T-helper 17 cell (primary cell): ENCODE data around the gene NPDC1. TPM values are rescaled to one million over a fixed set of nuclear protein-coding genes. Genes with fewer than 3 reads are reported as not detected.

Experiments used
- ATAC-seq: fragments of 150-1000 bp; cut with Tn5 transposase; 2 replicates; pipeline ENCODE4 v1.10.0; 2021; ENCODE audit warnings: mild to moderate bottlenecking, moderate library complexity
- DNase-seq, 3 donors: peaks; one replicate each; pipeline versions ENCODE4 v3.0.0 to v3.0.0-alpha.2; 2020 to 2021
- H3K9me3 ChIP-seq: one replicate; pipeline ENCODE4 v1.7.0; 2013; ENCODE audit warnings: low read length, mild to moderate bottlenecking; ENCODE audit not compliant: control insufficient read depth, poor library complexity, severe bottlenecking
- H3K27ac Mint-ChIP-seq: one replicate; pipeline ENCODE4 v1.8.0; 2022; ENCODE audit warnings: mild to moderate bottlenecking, moderate library complexity, mixed read lengths
- H3K27me3 Mint-ChIP-seq: one replicate; pipeline ENCODE4 v1.8.0; 2022; ENCODE audit warnings: mixed read lengths
- H3K36me3 Mint-ChIP-seq: one replicate; pipeline ENCODE4 v1.8.0; 2022; ENCODE audit warnings: low read depth, mixed read lengths
- H3K4me1 Mint-ChIP-seq: one replicate; pipeline ENCODE4 v1.8.0; 2022; ENCODE audit warnings: mild to moderate bottlenecking, mixed read lengths
- H3K4me3 Mint-ChIP-seq: one replicate; pipeline ENCODE4 v1.8.0; 2022; ENCODE audit warnings: mild to moderate bottlenecking, moderate library complexity, mixed read lengths
- total RNA-seq, 4 donors: library from RNA in 2 of 4; stranded (reverse) in 2 of 4; gene quantifications; one replicate each; pipeline ENCODE4 v1.2.3 and lab custom pipeline; 2022 to 2026

NPDC1 gene
- total RNA-seq, 2 donors from 2014 or later, result 139 to 202 TPM

- no peaks in the 10 kb centered on the region for H3K27me3 Mint-ChIP-seq
- no peak for DNase-seq
- no peak for ATAC-seq
- no peak overlapping the region for H3K27ac Mint-ChIP-seq
- no peaks in the 10 kb centered on the region for H3K36me3 Mint-ChIP-seq
- no peaks in the 10 kb centered on the region for H3K4me1 Mint-ChIP-seq
- H3K9me3 ChIP-seq, result no peaks in the 10 kb centered on the region
- no peak overlapping the region for H3K4me3 Mint-ChIP-seq
These were observed 10.9 kb upstream of the NPDC1 start for GRCh38 chr9:137056739-137057415.

- H3K4me1 Mint-ChIP-seq, result no peaks in the 10 kb centered on the region
- H3K27ac Mint-ChIP-seq, result no peak overlapping the region
- H3K27me3 Mint-ChIP-seq, result no peaks in the 10 kb centered on the region
- H3K4me3 Mint-ChIP-seq, result no peak overlapping the region
- no peaks in the 10 kb centered on the region for H3K36me3 Mint-ChIP-seq
- ATAC-seq (no peak), DNase-seq (no peak)
- H3K9me3 ChIP-seq, result no peaks in the 10 kb centered on the region
These were observed 9.7 kb upstream of the NPDC1 start for GRCh38 chr9:137055385-137056364.

GRCh38 chr9:137054932-137055384 lies 9.0 kb upstream of the NPDC1 start:
- DNase-seq (no peak), ATAC-seq (no peak)
- H3K4me1 Mint-ChIP-seq, result no peaks in the 10 kb centered on the region
- no peak overlapping the region for H3K27ac Mint-ChIP-seq
- no peak overlapping the region for H3K4me3 Mint-ChIP-seq
- H3K27me3 Mint-ChIP-seq, result peaks cover under 1% of the 10 kb centered on the region
- no peaks in the 10 kb centered on the region for H3K9me3 ChIP-seq
- no peaks in the 10 kb centered on the region for H3K36me3 Mint-ChIP-seq

GRCh38 chr9:137053944-137054931 lies 8.3 kb upstream of the NPDC1 start, which contains the start of gene ENTPD2:
Gene ENTPD2 (minus strand): TSS chr9:137054061. CDS start chr9:137053997, 64 bp downstream.
- H3K4me1 Mint-ChIP-seq, result peaks cover 5% of the 10 kb centered on the region
- no peak within 1 kb of the TSS for H3K27ac Mint-ChIP-seq
- H3K4me3 Mint-ChIP-seq, result peak within 1 kb of the TSS; percentile 43
- H3K9me3 ChIP-seq, result no peaks in the 10 kb centered on the region
- H3K27me3 Mint-ChIP-seq, result peaks cover 8% of the 10 kb centered on the region
- H3K36me3 Mint-ChIP-seq, result no peaks in the 10 kb centered on the region
- peak in 2 of 3 donors; percentile 36 to 43 for DNase-seq
- ATAC-seq, result peak; percentile 68

- peaks cover 8% of the 10 kb centered on the region for H3K27me3 Mint-ChIP-seq
- H3K4me3 Mint-ChIP-seq, result peak overlapping the region; percentile 43
- H3K4me1 Mint-ChIP-seq, result peaks cover 5% of the 10 kb centered on the region
- no peak overlapping the region for H3K27ac Mint-ChIP-seq
- no peaks in the 10 kb centered on the region for H3K9me3 ChIP-seq
- DNase-seq (no peak), ATAC-seq (peak; percentile 44)
- H3K36me3 Mint-ChIP-seq, result no peaks in the 10 kb centered on the region
These were observed 7.3 kb upstream of the NPDC1 start for GRCh38 chr9:137052998-137053943.

GRCh38 chr9:137052293-137052692 lies 6.3 kb upstream of the NPDC1 start:
- peaks cover 5% of the 10 kb centered on the region for H3K4me1 Mint-ChIP-seq
- no peak overlapping the region for H3K27ac Mint-ChIP-seq
- H3K4me3 Mint-ChIP-seq, result no peak overlapping the region

GRCh38 chr9:137051145-137051724 lies 5.3 kb upstream of the NPDC1 start:
- Mint-ChIP-seq H3K4me3 (no peak overlapping the region), H3K4me1 (peaks cover 9% of the 10 kb centered on the region), H3K27me3 (peaks cover 17% of the 10 kb centered on the region), H3K36me3 (no peaks in the 10 kb centered on the region), H3K27ac (no peak overlapping the region)
- ATAC-seq, result no peak
- H3K9me3 ChIP-seq, result no peaks in the 10 kb centered on the region
- DNase-seq, result no peak

More at GRCh38 chr9:137052293-137052692, 6.3 kb upstream of the NPDC1 start:
- Mint-ChIP-seq H3K27me3 (peaks cover 12% of the 10 kb centered on the region), H3K36me3 (no peaks in the 10 kb centered on the region)
- no peak for ATAC-seq
- H3K9me3 ChIP-seq, result no peaks in the 10 kb centered on the region
- DNase-seq, result no peak

GRCh38 chr9:137050570-137050969 lies 4.6 kb upstream of the NPDC1 start:
- no peaks in the 10 kb centered on the region for H3K9me3 ChIP-seq
- Mint-ChIP-seq H3K4me3 (no peak overlapping the region), H3K27me3 (peaks cover 17% of the 10 kb centered on the region), H3K27ac (no peak overlapping the region), H3K4me1 (peaks cover 9% of the 10 kb centered on the region), H3K36me3 (no peaks in the 10 kb centered on the region)
- no peak for DNase-seq
- no peak for ATAC-seq

GRCh38 chr9:137049544-137050449 lies 3.8 kb upstream of the NPDC1 start:
- Mint-ChIP-seq H3K36me3 (no peaks in the 10 kb centered on the region), H3K4me1 (peaks cover 12% of the 10 kb centered on the region), H3K27ac (peak overlapping the region; percentile 78), H3K27me3 (peaks cover 17% of the 10 kb centered on the region), H3K4me3 (peak overlapping the region; percentile 71)
- ATAC-seq (no peak), DNase-seq (peak; percentile 44 to 52 (median 48))
- no peaks in the 10 kb centered on the region for H3K9me3 ChIP-seq

- peaks cover 17% of the 10 kb centered on the region for H3K27me3 Mint-ChIP-seq
- no peak for ATAC-seq
- H3K9me3 ChIP-seq, result no peaks in the 10 kb centered on the region
- H3K36me3 Mint-ChIP-seq, result no peaks in the 10 kb centered on the region
- DNase-seq, result no peak
- peak overlapping the region; percentile 71 for H3K4me3 Mint-ChIP-seq
- peaks cover 16% of the 10 kb centered on the region for H3K4me1 Mint-ChIP-seq
- peak overlapping the region; percentile 78 for H3K27ac Mint-ChIP-seq
These were observed 2.9 kb upstream of the NPDC1 start for GRCh38 chr9:137048655-137049543.
